Esophagus squamous epithelium (tissue), 5 donors: ENCODE data around the gene PPP1R2B. TPM values are rescaled to one million over a fixed set of nuclear protein-coding genes. Genes with fewer than 3 reads are reported as not detected.
"Not testable (repeated sequence)": the region's sequence is repeated elsewhere in the genome, so short reads cannot be mapped to it uniquely, and the experiment has no call there.

Experiments used
- DNase-seq: peaks from one replicate; lab custom pipeline; 2025; lab: John Stamatoyannopoulos, UW
- H3K27ac ChIP-seq, 4 donors: fragments of 200-600 bp; sonication (generic); one replicate each; pipeline ENCODE4 v1.5.1; 2016 to 2019; ENCODE audit warnings: mild to moderate bottlenecking in 1 of 4
- H3K27me3 ChIP-seq, 4 donors: fragments of 200-600 bp; sonication (generic); 1 replicate in 3 of 4; 2 replicates in 1 of 4; pipeline versions ENCODE4 v1.5.1 to v1.6.0; 2017 to 2021; ENCODE audit warnings: antibody characterized with exemption in 1 of 4
- H3K36me3 ChIP-seq, 3 donors: fragments of 200-600 bp; sonication (generic); one replicate each; pipeline ENCODE4 v1.5.1; 2016 to 2019
- H3K4me1 ChIP-seq, 3 donors: fragments of 200-600 bp; sonication (generic); one replicate each; pipeline ENCODE4 v1.5.1; 2017 to 2019
- H3K4me3 ChIP-seq, 4 donors: fragments of 200-600 bp; sonication (generic); 1 replicate in 3 of 4; 2 replicates in 1 of 4; pipeline ENCODE4 v1.5.1; 2016 to 2019; ENCODE audit warnings: mild to moderate bottlenecking in 2 of 4, moderate library complexity in 1 of 4
- H3K9me3 ChIP-seq, 3 donors: fragments of 200-600 bp; sonication (generic); one replicate each; pipeline ENCODE4 v1.5.1; 2016 to 2019
- CTCF ChIP-seq, 6 experiments: fragments of 450-650 bp in 4 of 6; fragments of 200-600 bp in 2 of 6; sonication (generic) in 2 of 6; IDR thresholded peaks; one replicate each; pipeline ENCODE4 v1.5.1; 2016 to 2019; ENCODE audit warnings: antibody characterized with exemption in 6 of 6, mild to moderate bottlenecking in 4 of 6, moderate library complexity in 4 of 6
- POLR2A ChIP-seq, 4 donors: fragments of 450-650 bp; IDR thresholded peaks; one replicate each; pipeline ENCODE4 v1.6.1; 2017; ENCODE audit warnings: antibody characterized with exemption in 4 of 4, mild to moderate bottlenecking in 4 of 4, moderate library complexity in 3 of 4
- WGBS, 2 donors: methylation state at CpG; one replicate each; pipeline ENCODE4 v1.1.5; 2018; 5-methylcytosine and 5-hydroxymethylcytosine counted together
- intact Hi-C: fragments of 100-400 bp; cut with DNase I; formaldehyde crosslinking; loops from one replicate; pipeline ENCODE4 v1.15.0; 2022
- total RNA-seq, 4 donors: library from RNA; depleted of rRNA; stranded (reverse); fragments of >200 nt; gene quantifications; one replicate each; pipeline ENCODE4 v1.1.0, GENCODE V29; 2016
- donor health status: DM: yes; HTN: yes; CAD: no.

The PPP1R2B gene
- total RNA-seq, 4 donors from 2014 or later: 0.12 TPM; not detected in 3

- Histone ChIP-seq H3K4me3 (no peak overlapping the region), H3K9me3 (no peaks in the 10 kb centered on the region), H3K27ac (no peak overlapping the region), H3K36me3 (no peaks in the 10 kb centered on the region), H3K4me1 (no peaks in the 10 kb centered on the region), H3K27me3 (no peaks in the 10 kb centered on the region)
- 70 to 78% methylated on average over 2 to 4 of the region's 5 CpGs for WGBS, 2 donors
- TF ChIP-seq POLR2A (IDR thresholded peaks at IDR 0.05) (no peak), CTCF (IDR thresholded peaks at IDR 0.05) (no peak)
- intact Hi-C loops: no loop called here
- DNase-seq: no peak
Observed at GRCh38 chr5:156838961-156839360, 11.1 kb upstream of the PPP1R2B start.

GRCh38 chr5:156841737-156842136 lies 8.4 kb upstream of the PPP1R2B start:
- no peak overlapping the region for H3K4me3 ChIP-seq
- no peak for DNase-seq
- H3K27ac ChIP-seq: no peak overlapping the region
- H3K4me1 ChIP-seq: no peaks in the 10 kb centered on the region
- intact Hi-C loops: no loop called here
- TF ChIP-seq POLR2A (IDR thresholded peaks at IDR 0.05): no peak
- TF ChIP-seq CTCF (IDR thresholded peaks at IDR 0.05): no peak
- no peaks in the 10 kb centered on the region for H3K36me3 ChIP-seq
- no peaks in the 10 kb centered on the region for H3K9me3 ChIP-seq
- H3K27me3 ChIP-seq: no peaks in the 10 kb centered on the region

GRCh38 chr5:156846914-156847313 lies 3.2 kb upstream of the PPP1R2B start:
- no peaks in the 10 kb centered on the region for H3K27me3 ChIP-seq
- H3K9me3 ChIP-seq: peaks cover 0 to 6% (median 0%) of the 10 kb centered on the region in 3 donors
- H3K4me1 ChIP-seq: no peaks in the 10 kb centered on the region
- no peak overlapping the region for H3K27ac ChIP-seq
- TF ChIP-seq POLR2A (IDR thresholded peaks at IDR 0.05) (no peak), CTCF (IDR thresholded peaks at IDR 0.05) (no peak)
- no peak overlapping the region for H3K4me3 ChIP-seq
- no peaks in the 10 kb centered on the region for H3K36me3 ChIP-seq
- no peak for DNase-seq
- 66 to 79% methylated on average over 2 of the region's 2 CpGs for WGBS, 2 donors
- intact Hi-C loops: no loop called here

GRCh38 chr5:156848447-156848846 lies 1.6 kb upstream of the PPP1R2B start:
- H3K9me3 ChIP-seq, DNase-seq, H3K36me3 ChIP-seq, intact Hi-C loops, H3K4me3 ChIP-seq, H3K27me3 ChIP-seq, H3K4me1 ChIP-seq, H3K27ac ChIP-seq: not testable (repeated sequence)
- 43 to 63% methylated on average over 1 of the region's 1 CpG for WGBS, 2 donors

GRCh38 chr5:156851880-156852279 lies 1.8 kb downstream of the PPP1R2B start:
- 43 to 63% methylated on average over 3 of the region's 3 CpGs for WGBS, 2 donors
- Histone ChIP-seq H3K36me3 (no peaks in the 10 kb centered on the region), H3K4me1 (no peaks in the 10 kb centered on the region), H3K4me3 (no peak overlapping the region), H3K27me3 (no peaks in the 10 kb centered on the region), H3K27ac (no peak overlapping the region), H3K9me3 (peaks cover 0 to 11% (median 0%) of the 10 kb centered on the region in 3 donors)
- no peak for DNase-seq
- intact Hi-C loops: no loop called here
- TF ChIP-seq CTCF (IDR thresholded peaks at IDR 0.05) (no peak), POLR2A (IDR thresholded peaks at IDR 0.05) (no peak)

GRCh38 chr5:156853055-156853454 lies 3.0 kb downstream of the PPP1R2B start:
- DNase-seq, H3K36me3 ChIP-seq, intact Hi-C loops, H3K4me3 ChIP-seq, H3K27ac ChIP-seq, H3K4me1 ChIP-seq, H3K27me3 ChIP-seq: not testable (repeated sequence)
- peaks cover 0 to 11% (median 0%) of the 10 kb centered on the region in 3 donors for H3K9me3 ChIP-seq
- WGBS, 2 donors: 48 to 58% methylated on average over 2 of the region's 2 CpGs
